Trophoblast cell (in vitro differentiated cells and primary cell): ENCODE results near the gene LCN12.
A peak's percentile ranks its signal among the peaks of the same experiment; 100 is the strongest.

Experiments used
- DNase-seq, 2 donors: peaks; one replicate each; pipeline ENCODE4 v3.0.0-alpha.2; 2016
- H2AFZ ChIP-seq: 2 replicates; pipeline ENCODE4 v1.6.1; 2013; ENCODE audit warnings: low read length, moderate library complexity, mild to moderate bottlenecking; ENCODE audit not compliant: insufficient read depth, poor library complexity
- H2AK5ac ChIP-seq: 2 replicates; pipeline ENCODE4 v1.6.1; 2013; ENCODE audit warnings: mild to moderate bottlenecking, low read length
- H2BK120ac ChIP-seq: 2 replicates; pipeline ENCODE4 v1.6.1; 2013; ENCODE audit warnings: low read length, mild to moderate bottlenecking, moderate library complexity; ENCODE audit not compliant: insufficient read depth, poor library complexity
- H2BK12ac ChIP-seq: 2 replicates; pipeline ENCODE4 v1.6.1; 2013; ENCODE audit warnings: mild to moderate bottlenecking, low read length, moderate library complexity
- H2BK5ac ChIP-seq: 2 replicates; pipeline ENCODE4 v1.6.1; 2013; ENCODE audit warnings: low read length, low read depth, moderate library complexity, mild to moderate bottlenecking; ENCODE audit not compliant: poor library complexity
- H3K14ac ChIP-seq: 2 replicates; pipeline ENCODE4 v1.6.1; 2013; ENCODE audit warnings: mild to moderate bottlenecking, low read length
- H3K18ac ChIP-seq: 2 replicates; pipeline ENCODE4 v1.6.1; 2013; ENCODE audit warnings: mild to moderate bottlenecking, low read length
- H3K23ac ChIP-seq: 2 replicates; pipeline ENCODE4 v1.6.1; 2013; ENCODE audit warnings: low read length
- H3K27ac ChIP-seq: 2 replicates; pipeline ENCODE4 v1.5.1; 2013; ENCODE audit warnings: low read depth, mild to moderate bottlenecking, inconsistent platforms, low read length, moderate library complexity
- H3K27me3 ChIP-seq: 2 replicates; pipeline ENCODE4 v1.6.1; 2013; ENCODE audit warnings: inconsistent platforms, mild to moderate bottlenecking, low read length, moderate library complexity; ENCODE audit not compliant: insufficient read depth
- H3K36me3 ChIP-seq, 2 experiments: 1 replicate in 1 of 2; 2 replicates in 1 of 2; pipeline ENCODE4 v1.6.1; 2013; ENCODE audit warnings: low read length in 2 of 2, mild to moderate bottlenecking in 2 of 2, moderate library complexity in 1 of 2; ENCODE audit not compliant: insufficient read depth in 2 of 2, control insufficient read depth in 1 of 2
- H3K4ac ChIP-seq: 2 replicates; pipeline ENCODE4 v1.6.1; 2013; ENCODE audit warnings: low read depth, mild to moderate bottlenecking, low read length, moderate library complexity
- H3K4me1 ChIP-seq, 2 experiments: 1 replicate in 1 of 2; 2 replicates in 1 of 2; pipeline ENCODE4 v1.6.1; 2013; ENCODE audit warnings: low read length in 2 of 2, mild to moderate bottlenecking in 2 of 2, moderate library complexity in 1 of 2; ENCODE audit not compliant: insufficient read depth in 2 of 2, control insufficient read depth in 1 of 2
- H3K4me2 ChIP-seq: 2 replicates; pipeline ENCODE4 v1.6.1; 2013; ENCODE audit warnings: inconsistent platforms, mild to moderate bottlenecking, low read length, moderate library complexity
- H3K4me3 ChIP-seq: 2 replicates; pipeline ENCODE4 v1.5.1; 2013; ENCODE audit warnings: mild to moderate bottlenecking, low read depth, low read length, inconsistent platforms
- H3K79me1 ChIP-seq: one replicate; pipeline ENCODE4 v1.6.1; 2013; ENCODE audit warnings: low read length
- H3K79me2 ChIP-seq: 2 replicates; pipeline ENCODE4 v1.6.1; 2013; ENCODE audit warnings: low read length, mild to moderate bottlenecking; ENCODE audit not compliant: control insufficient read depth, insufficient read depth, poor library complexity
- H3K9ac ChIP-seq: 2 replicates; pipeline ENCODE4 v1.6.1; 2013; ENCODE audit warnings: mild to moderate bottlenecking, low read length
- H3K9me3 ChIP-seq: 2 replicates; pipeline ENCODE4 v1.6.1; 2013; ENCODE audit warnings: low read depth, mild to moderate bottlenecking, control low read depth, inconsistent platforms, low read length; ENCODE audit not compliant: insufficient read depth
- H4K12ac ChIP-seq: 2 replicates; pipeline ENCODE4 v1.6.1; 2013; ENCODE audit warnings: low read depth, mild to moderate bottlenecking, low read length, moderate library complexity
- H4K8ac ChIP-seq: 2 replicates; pipeline ENCODE4 v1.6.1; 2013; ENCODE audit warnings: low read depth, mild to moderate bottlenecking, low read length, moderate library complexity
- H4K91ac ChIP-seq: one replicate; pipeline ENCODE4 v1.6.1; 2013; ENCODE audit warnings: low read depth, mild to moderate bottlenecking, low read length, moderate library complexity
- WGBS: extraction: QIAGEN DNeasy Blood & Tissue Kit; methylation state at CpG from one replicate; pipeline ENCODE4 v1.1.7; 2013; ENCODE audit warnings: missing lambda C conversion rate; ENCODE audit not compliant: insufficient read length, insufficient coverage; ENCODE audit errors: extremely low coverage; 5-methylcytosine and 5-hydroxymethylcytosine counted together

The LCN12 gene

GRCh38 chr9:136968333-136969127 is 16.5 kb downstream of the LCN12 start:
- H3K36me3 ChIP-seq: no peaks in the 10 kb centered on the region
- no peak overlapping the region for H2AFZ ChIP-seq
- no peak overlapping the region for H2AK5ac ChIP-seq
- DNase-seq: no peak
- H4K12ac ChIP-seq: no peak overlapping the region
- no peaks in the 10 kb centered on the region for H3K27me3 ChIP-seq
- H3K27ac ChIP-seq: no peak overlapping the region
- H2BK12ac ChIP-seq: no peak overlapping the region
- no peak overlapping the region for H3K9ac ChIP-seq
- no peak overlapping the region for H3K23ac ChIP-seq
- H4K91ac ChIP-seq: peak overlapping the region; percentile 26
- H3K4me2 ChIP-seq: no peak overlapping the region
- H3K14ac ChIP-seq: no peak overlapping the region
- peaks cover 0 to 3% of the 10 kb centered on the region in 2 experiments for H3K4me1 ChIP-seq
- no peak overlapping the region for H2BK5ac ChIP-seq
- peaks cover 13% of the 10 kb centered on the region for H3K79me1 ChIP-seq
- no peaks in the 10 kb centered on the region for H3K9me3 ChIP-seq
- H2BK120ac ChIP-seq: peak overlapping the region; percentile 30
- H3K4ac ChIP-seq: no peak overlapping the region
- no peaks in the 10 kb centered on the region for H3K79me2 ChIP-seq
- no peak overlapping the region for H4K8ac ChIP-seq
- H3K4me3 ChIP-seq: no peak overlapping the region
- H3K18ac ChIP-seq: no peak overlapping the region
- no CpG with 5 or more reads among the region's 17 CpGs for WGBS

- no peaks in the 10 kb centered on the region for H3K27me3 ChIP-seq
- H3K4me1 ChIP-seq: no peaks in the 10 kb centered on the region
- H4K8ac ChIP-seq: peak overlapping the region; percentile 31
- H3K9me3 ChIP-seq: no peaks in the 10 kb centered on the region
- H3K79me2 ChIP-seq: no peaks in the 10 kb centered on the region
- no peak overlapping the region for H3K4me3 ChIP-seq
- peak overlapping the region; percentile 30 for H2BK120ac ChIP-seq
- H4K12ac ChIP-seq: no peak overlapping the region
- WGBS: no CpG with 5 or more reads among the region's 17 CpGs
- no peak overlapping the region for H3K4ac ChIP-seq
- peak overlapping the region; percentile 55 for H4K91ac ChIP-seq
- no peak overlapping the region for H3K27ac ChIP-seq
- H2AFZ ChIP-seq: no peak overlapping the region
- H2AK5ac ChIP-seq: no peak overlapping the region
- peaks cover 9% of the 10 kb centered on the region for H3K79me1 ChIP-seq
- no peak overlapping the region for H3K4me2 ChIP-seq
- H3K23ac ChIP-seq: no peak overlapping the region
- H3K18ac ChIP-seq: no peak overlapping the region
- no peaks in the 10 kb centered on the region for H3K36me3 ChIP-seq
- H2BK5ac ChIP-seq: no peak overlapping the region
- no peak for DNase-seq
- no peak overlapping the region for H3K14ac ChIP-seq
- H3K9ac ChIP-seq: no peak overlapping the region
- no peak overlapping the region for H2BK12ac ChIP-seq
These were observed 17.1 kb downstream of the LCN12 start for GRCh38 chr9:136969150-136969549.

GRCh38 chr9:136969774-136970173 is 17.7 kb downstream of the LCN12 start:
- Histone ChIP-seq H3K23ac (no peak overlapping the region), H2AFZ (no peak overlapping the region), H4K91ac (peak overlapping the region; percentile 74), H2BK120ac (peak overlapping the region; percentile 20), H4K12ac (no peak overlapping the region), H2AK5ac (no peak overlapping the region), H3K4me2 (no peak overlapping the region), H3K14ac (no peak overlapping the region), H3K4me1 (no peaks in the 10 kb centered on the region), H4K8ac (peak overlapping the region; percentile 29), H3K4me3 (no peak overlapping the region), H3K9me3 (no peaks in the 10 kb centered on the region), H2BK12ac (no peak overlapping the region), H2BK5ac (no peak overlapping the region), H3K79me2 (no peaks in the 10 kb centered on the region), H3K27me3 (no peaks in the 10 kb centered on the region), H3K36me3 (no peaks in the 10 kb centered on the region), H3K4ac (no peak overlapping the region), H3K27ac (no peak overlapping the region), H3K18ac (no peak overlapping the region), H3K79me1 (peaks cover 9% of the 10 kb centered on the region), H3K9ac (no peak overlapping the region)
- no CpG with 5 or more reads among the region's 5 CpGs for WGBS
- no peak for DNase-seq

GRCh38 chr9:136970361-136970760 is 18.3 kb downstream of the LCN12 start:
- peaks cover 9% of the 10 kb centered on the region for H3K79me1 ChIP-seq
- WGBS: no CpG with 5 or more reads among the region's 11 CpGs

More at GRCh38 chr9:136970361-136970760, 18.3 kb downstream of the LCN12 start:
- Histone ChIP-seq H3K27me3 (no peaks in the 10 kb centered on the region), H2AK5ac (no peak overlapping the region), H3K9me3 (no peaks in the 10 kb centered on the region), H4K8ac (no peak overlapping the region), H3K4ac (no peak overlapping the region), H3K4me2 (no peak overlapping the region), H3K36me3 (no peaks in the 10 kb centered on the region), H4K12ac (no peak overlapping the region), H3K4me1 (no peaks in the 10 kb centered on the region), H3K79me2 (no peaks in the 10 kb centered on the region), H2BK5ac (no peak overlapping the region), H3K14ac (no peak overlapping the region), H2AFZ (no peak overlapping the region), H3K4me3 (no peak overlapping the region), H4K91ac (peak overlapping the region; percentile 74), H2BK12ac (no peak overlapping the region), H2BK120ac (no peak overlapping the region), H3K9ac (no peak overlapping the region), H3K23ac (no peak overlapping the region), H3K27ac (no peak overlapping the region), H3K18ac (no peak overlapping the region)
- no peak for DNase-seq
